CD14-positive monocyte (primary cell): ENCODE data around the gene IVNS1ABP. TPM values are rescaled to one million over a fixed set of nuclear protein-coding genes. Genes with fewer than 3 reads are reported as not detected.
A peak's percentile ranks its signal among the peaks of the same experiment; 100 is the strongest.

ENCODE experiments used
- DNase-seq, 3 donors: peaks; one replicate each; pipeline ENCODE4 v3.0.0-alpha.2; 2011 to 2022
- H2AFZ ChIP-seq: 2 replicates; pipeline ENCODE4 v1.6.0; 2012; ENCODE audit warnings: mild to moderate bottlenecking, low read depth, low read length, inconsistent platforms; ENCODE audit not compliant: insufficient read depth, poor library complexity, severe bottlenecking
- H3K27ac ChIP-seq, 2 donors: 1 replicate in 1 of 2; 2 replicates in 1 of 2; pipeline ENCODE4 v1.5.1; 2012 to 2013; ENCODE audit warnings: low read length in 2 of 2, control low read depth in 1 of 2, inconsistent platforms in 1 of 2, low read depth in 1 of 2, mild to moderate bottlenecking in 1 of 2
- H3K27me3 ChIP-seq, 2 donors: one replicate each; pipeline versions ENCODE4 v1.6.0 to v1.6.1; 2011 to 2013; ENCODE audit warnings: low read length in 2 of 2; ENCODE audit not compliant: control insufficient read depth in 2 of 2, insufficient read depth in 2 of 2
- H3K36me3 ChIP-seq, 2 donors: replicated peaks in 1 of 2; 1 replicate in 1 of 2; 2 replicates in 1 of 2; pipeline versions ENCODE4 v1.5.1 to v1.6.1; 2012 to 2013; ENCODE audit warnings: low read length in 2 of 2, control low read depth in 1 of 2, inconsistent platforms in 1 of 2, mild to moderate bottlenecking in 1 of 2; ENCODE audit not compliant: insufficient read depth in 2 of 2, control insufficient read depth in 1 of 2
- H3K4me1 ChIP-seq, 2 donors: 1 replicate in 1 of 2; 2 replicates in 1 of 2; pipeline versions ENCODE4 v1.5.1 to v1.6.1; 2012 to 2013; ENCODE audit warnings: low read length in 2 of 2, control low read depth in 1 of 2, inconsistent platforms in 1 of 2, mild to moderate bottlenecking in 1 of 2, moderate library complexity in 1 of 2; ENCODE audit not compliant: insufficient read depth in 2 of 2, control insufficient read depth in 1 of 2
- H3K4me2 ChIP-seq: replicated peaks from 2 replicates; pipeline ENCODE3; 2012; ENCODE audit warnings: low read length, moderate library complexity, mild to moderate bottlenecking; ENCODE audit not compliant: poor library complexity, severe bottlenecking; ENCODE audit errors: extremely low read depth
- H3K4me3 ChIP-seq, 3 experiments: fragments of 200-600 bp in 1 of 3; sonication (generic) in 1 of 3; replicated peaks in 1 of 3; 1 replicate in 2 of 3; 2 replicates in 1 of 3; pipeline ENCODE4 v1.5.1; 2011 to 2013; ENCODE audit warnings: low read length in 3 of 3, mild to moderate bottlenecking in 3 of 3, control low read depth in 2 of 3, low read depth in 2 of 3, inconsistent platforms in 1 of 3, moderate library complexity in 1 of 3
- H3K79me2 ChIP-seq: 2 replicates; pipeline ENCODE4 v1.6.0; 2012; ENCODE audit warnings: mild to moderate bottlenecking, control low read depth, inconsistent platforms, low read length, moderate library complexity; ENCODE audit not compliant: insufficient read depth
- H3K9ac ChIP-seq: 2 replicates; pipeline ENCODE4 v1.6.0; 2017; ENCODE audit warnings: low read length, mild to moderate bottlenecking; ENCODE audit not compliant: insufficient read depth, poor library complexity, severe bottlenecking
- H3K9me3 ChIP-seq, 2 donors: replicated peaks in 1 of 2; 1 replicate in 1 of 2; 2 replicates in 1 of 2; pipeline versions ENCODE4 v1.5.1 to v1.6.1; 2012 to 2013; ENCODE audit warnings: low read length in 2 of 2, control low read depth in 1 of 2; ENCODE audit not compliant: control insufficient read depth in 1 of 2, insufficient read depth in 1 of 2
- H4K20me1 ChIP-seq: 2 replicates; pipeline ENCODE4 v1.6.0; 2012; ENCODE audit warnings: mild to moderate bottlenecking, low read length, control low read depth, moderate library complexity; ENCODE audit not compliant: insufficient read depth
- H3K27ac Mint-ChIP-seq, 7 donors: one replicate each; pipeline ENCODE4 v1.8.0; 2020; ENCODE audit warnings: mild to moderate bottlenecking in 7 of 7, mixed read lengths in 7 of 7, moderate library complexity in 6 of 7, inconsistent platforms in 2 of 7
- H3K27me3 Mint-ChIP-seq, 3 donors: one replicate each; pipeline ENCODE4 v1.8.0; 2021 to 2022; ENCODE audit warnings: low read depth in 3 of 3, mild to moderate bottlenecking in 3 of 3, mixed read lengths in 3 of 3, moderate library complexity in 3 of 3, inconsistent platforms in 1 of 3
- H3K36me3 Mint-ChIP-seq, 2 donors: one replicate each; pipeline ENCODE4 v1.8.0; 2020; ENCODE audit warnings: mixed read lengths in 2 of 2, inconsistent platforms in 1 of 2, mild to moderate bottlenecking in 1 of 2
- H3K4me1 Mint-ChIP-seq: one replicate; pipeline ENCODE4 v1.8.0; 2020; ENCODE audit warnings: mild to moderate bottlenecking, mixed read lengths
- H3K4me3 Mint-ChIP-seq, 2 donors: one replicate each; pipeline ENCODE4 v1.8.0; 2020; ENCODE audit warnings: mild to moderate bottlenecking in 2 of 2, mixed read lengths in 2 of 2, moderate library complexity in 1 of 2
- H3K9me3 Mint-ChIP-seq, 7 donors: one replicate each; pipeline ENCODE4 v1.8.0; 2020 to 2022; ENCODE audit warnings: mixed read lengths in 7 of 7, mild to moderate bottlenecking in 6 of 7, moderate library complexity in 6 of 7, inconsistent platforms in 2 of 7
- WGBS: methylation state at CpG from one replicate; pipeline ENCODE4 v1.1.5; 2013; ENCODE audit warnings: missing lambda C conversion rate; ENCODE audit not compliant: insufficient coverage; 5-methylcytosine and 5-hydroxymethylcytosine counted together
- intact Hi-C, 2 donors: fragments of 100-400 bp; cut with micrococcal nuclease; formaldehyde crosslinking; loops; one replicate each; pipeline versions ENCODE4 v1.15.0 to v1.15.1; 2023
- polyA plus RNA-seq, 3 donors: library from polyadenylated mRNA; depleted of rRNA in 1 of 3; unstranded in 2 of 3; stranded (reverse) in 1 of 3; fragments of 300-500 nt in 2 of 3; fragments of >200 nt in 1 of 3; fragmentation: Illumina TruSeq in 2 of 3; gene quantifications; 1 replicate in 2 of 3; 2 replicates in 1 of 3; pipeline ENCODE4 v1.2.3, GENCODE V29; 2012 to 2021
- TF ChIP-seq, protein P1 (sequence below): fragments of 200-600 bp; IDR thresholded peaks from one replicate; pipeline ENCODE4 v1.8.0; 2022; ENCODE audit warnings: antibody characterized with exemption, mild to moderate bottlenecking

Gene IVNS1ABP
- polyA plus RNA-seq, 3 donors, result 50.9 to 97.7 (median 69.2) TPM

DNA sequence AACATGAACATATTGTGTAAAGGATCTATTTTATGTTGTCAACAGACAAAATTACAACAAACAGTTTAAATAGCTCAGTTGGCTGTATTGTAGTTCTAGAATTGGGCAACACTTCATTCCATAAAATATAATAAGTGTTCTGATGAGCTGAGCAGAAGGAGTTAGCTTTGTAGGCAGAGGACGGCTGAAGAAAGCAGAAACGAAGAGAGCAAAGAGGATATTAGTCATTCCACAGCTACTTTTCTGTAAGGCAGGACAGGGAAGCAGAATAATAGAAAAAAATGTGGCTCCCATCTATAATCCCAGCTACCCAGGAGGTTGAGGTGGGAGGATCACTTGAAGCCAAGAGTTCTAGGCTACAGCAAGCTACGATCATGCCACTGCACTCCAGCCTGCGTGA, 20.2 kb upstream of the IVNS1ABP start:
- H3K27ac Mint-ChIP-seq, result peak overlapping the region; percentile 68 to 97 (median 91)
- peaks cover 0 to 3% (median 0%) of the 10 kb centered on the region in 7 donors for H3K9me3 Mint-ChIP-seq
- no peaks in the 10 kb centered on the region for H3K27me3 Mint-ChIP-seq
- no peaks in the 10 kb centered on the region for H3K36me3 ChIP-seq
- H3K4me3 Mint-ChIP-seq, result peak overlapping the region; percentile 21 to 48
- H3K36me3 Mint-ChIP-seq, result peaks cover 3 to 4% of the 10 kb centered on the region in 2 donors
- H3K4me1 Mint-ChIP-seq, result peaks cover 50% of the 10 kb centered on the region
- H3K9ac ChIP-seq, result no peak overlapping the region
- intact Hi-C loops, result loop anchor here in 1 of 2 donors (5.0 kb wide), 1 partner anchor 35 kb away; no protein-coding TSS in a partner anchor
- TF ChIP-seq, protein P1, sequence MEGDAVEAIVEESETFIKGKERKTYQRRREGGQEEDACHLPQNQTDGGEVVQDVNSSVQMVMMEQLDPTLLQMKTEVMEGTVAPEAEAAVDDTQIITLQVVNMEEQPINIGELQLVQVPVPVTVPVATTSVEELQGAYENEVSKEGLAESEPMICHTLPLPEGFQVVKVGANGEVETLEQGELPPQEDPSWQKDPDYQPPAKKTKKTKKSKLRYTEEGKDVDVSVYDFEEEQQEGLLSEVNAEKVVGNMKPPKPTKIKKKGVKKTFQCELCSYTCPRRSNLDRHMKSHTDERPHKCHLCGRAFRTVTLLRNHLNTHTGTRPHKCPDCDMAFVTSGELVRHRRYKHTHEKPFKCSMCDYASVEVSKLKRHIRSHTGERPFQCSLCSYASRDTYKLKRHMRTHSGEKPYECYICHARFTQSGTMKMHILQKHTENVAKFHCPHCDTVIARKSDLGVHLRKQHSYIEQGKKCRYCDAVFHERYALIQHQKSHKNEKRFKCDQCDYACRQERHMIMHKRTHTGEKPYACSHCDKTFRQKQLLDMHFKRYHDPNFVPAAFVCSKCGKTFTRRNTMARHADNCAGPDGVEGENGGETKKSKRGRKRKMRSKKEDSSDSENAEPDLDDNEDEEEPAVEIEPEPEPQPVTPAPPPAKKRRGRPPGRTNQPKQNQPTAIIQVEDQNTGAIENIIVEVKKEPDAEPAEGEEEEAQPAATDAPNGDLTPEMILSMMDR, result no peak
- peaks cover 47 to 56% of the 10 kb centered on the region in 2 donors for H3K4me1 ChIP-seq
- no CpG with 5 or more reads among the region's 4 CpGs for WGBS
- no peaks in the 10 kb centered on the region for H3K79me2 ChIP-seq
- no peaks in the 10 kb centered on the region for H4K20me1 ChIP-seq
- peak overlapping the region; percentile 21 for H3K4me2 ChIP-seq
- peak overlapping the region; percentile 61 to 88 for H3K27ac ChIP-seq
- H3K4me3 ChIP-seq, result peak overlapping the region in 1 of 3 experiments; percentile 29
- no peaks in the 10 kb centered on the region for H3K27me3 ChIP-seq
- H2AFZ ChIP-seq, result no peak overlapping the region
- DNase-seq, result peak; percentile 57 to 77 (median 74)
- H3K9me3 ChIP-seq, result no peaks in the 10 kb centered on the region

GRCh38 chr1:185334182-185334581, 17.1 kb upstream of the IVNS1ABP start:
- intact Hi-C loops, result no loop called here
- DNase-seq, result no peak

More at GRCh38 chr1:185334182-185334581, 17.1 kb upstream of the IVNS1ABP start:
- TF ChIP-seq, protein P1, result no peak
- Mint-ChIP-seq H3K9me3 (peaks cover 0 to 3% (median 0%) of the 10 kb centered on the region in 7 donors), H3K36me3 (peaks cover 0 to 4% of the 10 kb centered on the region in 2 donors), H3K27ac (no peak overlapping the region), H3K27me3 (no peaks in the 10 kb centered on the region), H3K4me3 (no peak overlapping the region), H3K4me1 (peaks cover 36% of the 10 kb centered on the region)
- H3K9ac ChIP-seq, result no peak overlapping the region
- H3K4me1 ChIP-seq, result peaks cover 34 to 35% of the 10 kb centered on the region in 2 donors
- H3K4me3 ChIP-seq, result no peak overlapping the region
- H3K27ac ChIP-seq, result no peak overlapping the region
- no peaks in the 10 kb centered on the region for H3K9me3 ChIP-seq
- no peaks in the 10 kb centered on the region for H3K79me2 ChIP-seq
- no peaks in the 10 kb centered on the region for H3K27me3 ChIP-seq
- H2AFZ ChIP-seq, result no peak overlapping the region
- no peak overlapping the region for H3K4me2 ChIP-seq
- WGBS, result 60% methylated on average over 1 of the region's 4 CpGs
- no peaks in the 10 kb centered on the region for H4K20me1 ChIP-seq
- H3K36me3 ChIP-seq, result no peaks in the 10 kb centered on the region
